ENCODE results near the gene IQGAP1. TPM values are rescaled to one million over a fixed set of nuclear protein-coding genes. Genes with fewer than 3 reads are reported as not detected.

The IQGAP1 gene
- total and polyA plus RNA-seq, 2 of the 13 experiments (the other 11 are each of a cell fraction or from before 2014, with no cell fraction given) = 29.5 to 37.9 TPM

DNA sequence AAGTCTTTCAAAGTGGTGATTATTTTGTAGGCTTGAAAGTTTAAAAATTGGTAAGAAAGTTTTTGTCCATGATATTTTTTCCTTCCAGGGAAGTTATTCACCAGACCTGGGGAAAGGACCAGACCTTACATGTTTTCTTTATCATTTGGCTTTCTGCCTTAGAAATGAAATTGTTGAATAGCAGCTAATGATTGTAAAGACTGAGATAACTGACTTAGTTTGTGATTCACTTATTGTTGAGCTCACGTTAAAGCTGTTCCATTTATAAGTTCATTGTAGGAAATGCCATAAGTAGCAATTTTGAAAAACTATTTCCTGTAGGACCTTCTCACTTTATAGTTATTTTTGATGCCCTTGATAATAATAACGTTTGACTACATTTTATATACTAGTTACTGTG lies 51.9 kb downstream of the IQGAP1 start:
- FAIRE-seq (no peak), ATAC-seq (no peak), DNase-seq (ENCODE audit: low spot score) (no peak)
- peaks cover 2 to 13% of the 10 kb centered on the region in 2 experiments; a peak in 3 of 5 replicates for H3K36me3 ChIP-seq (replicated peaks in 1 of 2; ENCODE audit: control insufficient read depth in 1 of 2, insufficient read depth in 2 of 2, low read length in 2 of 2)
- ChIA-PET POLR2A (no interaction called here), CTCF (ENCODE audit: low intra/inter-chr PET ratio, low total read pairs) (no interaction called here)
- in situ Hi-C loops (cut with HindIII; ENCODE audit: extremely low pct_ligation_motif_present, low pct_unique_long_range_greater_than_20kb) = no loop called here
- H3K27ac ChIP-seq (ENCODE audit: extremely low read length, insufficient read depth, low read length) = no peak overlapping the region
- H3K4me3 ChIP-seq (replicated peaks in 1 of 3; ENCODE audit: insufficient read depth in 1 of 3, low read depth in 2 of 3, low read length in 3 of 3) = no peak overlapping the region
- no peak overlapping the region for H3K9ac ChIP-seq (ENCODE audit: insufficient read depth, low read depth, low read length)
- TF ChIP-seq PLRG1 (conservative IDR thresholded peaks at IDR 0.05) = no peak
- no peak for TF ChIP-seq ZNF607 (CRISPR knock-in tag; IDR thresholded peaks at IDR 0.05; ENCODE audit: borderline replicate concordance)
- no peak for TF ChIP-seq NPAS2 (CRISPR knock-in tag; IDR thresholded peaks at IDR 0.05; ENCODE audit: borderline replicate concordance)
- no peak for TF ChIP-seq JDP2 (CRISPR knock-in tag; IDR thresholded peaks at IDR 0.05; ENCODE audit: borderline replicate concordance)
- TF ChIP-seq, protein P1, sequence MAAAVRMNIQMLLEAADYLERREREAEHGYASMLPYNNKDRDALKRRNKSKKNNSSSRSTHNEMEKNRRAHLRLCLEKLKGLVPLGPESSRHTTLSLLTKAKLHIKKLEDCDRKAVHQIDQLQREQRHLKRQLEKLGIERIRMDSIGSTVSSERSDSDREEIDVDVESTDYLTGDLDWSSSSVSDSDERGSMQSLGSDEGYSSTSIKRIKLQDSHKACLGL (CRISPR knock-in tag; IDR thresholded peaks at IDR 0.05) = no peak
- no peak for TF ChIP-seq RFXANK (CRISPR knock-in tag; IDR thresholded peaks at IDR 0.05)
- TF ChIP-seq, protein P2, sequence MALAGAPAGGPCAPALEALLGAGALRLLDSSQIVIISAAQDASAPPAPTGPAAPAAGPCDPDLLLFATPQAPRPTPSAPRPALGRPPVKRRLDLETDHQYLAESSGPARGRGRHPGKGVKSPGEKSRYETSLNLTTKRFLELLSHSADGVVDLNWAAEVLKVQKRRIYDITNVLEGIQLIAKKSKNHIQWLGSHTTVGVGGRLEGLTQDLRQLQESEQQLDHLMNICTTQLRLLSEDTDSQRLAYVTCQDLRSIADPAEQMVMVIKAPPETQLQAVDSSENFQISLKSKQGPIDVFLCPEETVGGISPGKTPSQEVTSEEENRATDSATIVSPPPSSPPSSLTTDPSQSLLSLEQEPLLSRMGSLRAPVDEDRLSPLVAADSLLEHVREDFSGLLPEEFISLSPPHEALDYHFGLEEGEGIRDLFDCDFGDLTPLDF (CRISPR knock-in tag; IDR thresholded peaks at IDR 0.05) = no peak
- TF ChIP-seq, protein P3, sequence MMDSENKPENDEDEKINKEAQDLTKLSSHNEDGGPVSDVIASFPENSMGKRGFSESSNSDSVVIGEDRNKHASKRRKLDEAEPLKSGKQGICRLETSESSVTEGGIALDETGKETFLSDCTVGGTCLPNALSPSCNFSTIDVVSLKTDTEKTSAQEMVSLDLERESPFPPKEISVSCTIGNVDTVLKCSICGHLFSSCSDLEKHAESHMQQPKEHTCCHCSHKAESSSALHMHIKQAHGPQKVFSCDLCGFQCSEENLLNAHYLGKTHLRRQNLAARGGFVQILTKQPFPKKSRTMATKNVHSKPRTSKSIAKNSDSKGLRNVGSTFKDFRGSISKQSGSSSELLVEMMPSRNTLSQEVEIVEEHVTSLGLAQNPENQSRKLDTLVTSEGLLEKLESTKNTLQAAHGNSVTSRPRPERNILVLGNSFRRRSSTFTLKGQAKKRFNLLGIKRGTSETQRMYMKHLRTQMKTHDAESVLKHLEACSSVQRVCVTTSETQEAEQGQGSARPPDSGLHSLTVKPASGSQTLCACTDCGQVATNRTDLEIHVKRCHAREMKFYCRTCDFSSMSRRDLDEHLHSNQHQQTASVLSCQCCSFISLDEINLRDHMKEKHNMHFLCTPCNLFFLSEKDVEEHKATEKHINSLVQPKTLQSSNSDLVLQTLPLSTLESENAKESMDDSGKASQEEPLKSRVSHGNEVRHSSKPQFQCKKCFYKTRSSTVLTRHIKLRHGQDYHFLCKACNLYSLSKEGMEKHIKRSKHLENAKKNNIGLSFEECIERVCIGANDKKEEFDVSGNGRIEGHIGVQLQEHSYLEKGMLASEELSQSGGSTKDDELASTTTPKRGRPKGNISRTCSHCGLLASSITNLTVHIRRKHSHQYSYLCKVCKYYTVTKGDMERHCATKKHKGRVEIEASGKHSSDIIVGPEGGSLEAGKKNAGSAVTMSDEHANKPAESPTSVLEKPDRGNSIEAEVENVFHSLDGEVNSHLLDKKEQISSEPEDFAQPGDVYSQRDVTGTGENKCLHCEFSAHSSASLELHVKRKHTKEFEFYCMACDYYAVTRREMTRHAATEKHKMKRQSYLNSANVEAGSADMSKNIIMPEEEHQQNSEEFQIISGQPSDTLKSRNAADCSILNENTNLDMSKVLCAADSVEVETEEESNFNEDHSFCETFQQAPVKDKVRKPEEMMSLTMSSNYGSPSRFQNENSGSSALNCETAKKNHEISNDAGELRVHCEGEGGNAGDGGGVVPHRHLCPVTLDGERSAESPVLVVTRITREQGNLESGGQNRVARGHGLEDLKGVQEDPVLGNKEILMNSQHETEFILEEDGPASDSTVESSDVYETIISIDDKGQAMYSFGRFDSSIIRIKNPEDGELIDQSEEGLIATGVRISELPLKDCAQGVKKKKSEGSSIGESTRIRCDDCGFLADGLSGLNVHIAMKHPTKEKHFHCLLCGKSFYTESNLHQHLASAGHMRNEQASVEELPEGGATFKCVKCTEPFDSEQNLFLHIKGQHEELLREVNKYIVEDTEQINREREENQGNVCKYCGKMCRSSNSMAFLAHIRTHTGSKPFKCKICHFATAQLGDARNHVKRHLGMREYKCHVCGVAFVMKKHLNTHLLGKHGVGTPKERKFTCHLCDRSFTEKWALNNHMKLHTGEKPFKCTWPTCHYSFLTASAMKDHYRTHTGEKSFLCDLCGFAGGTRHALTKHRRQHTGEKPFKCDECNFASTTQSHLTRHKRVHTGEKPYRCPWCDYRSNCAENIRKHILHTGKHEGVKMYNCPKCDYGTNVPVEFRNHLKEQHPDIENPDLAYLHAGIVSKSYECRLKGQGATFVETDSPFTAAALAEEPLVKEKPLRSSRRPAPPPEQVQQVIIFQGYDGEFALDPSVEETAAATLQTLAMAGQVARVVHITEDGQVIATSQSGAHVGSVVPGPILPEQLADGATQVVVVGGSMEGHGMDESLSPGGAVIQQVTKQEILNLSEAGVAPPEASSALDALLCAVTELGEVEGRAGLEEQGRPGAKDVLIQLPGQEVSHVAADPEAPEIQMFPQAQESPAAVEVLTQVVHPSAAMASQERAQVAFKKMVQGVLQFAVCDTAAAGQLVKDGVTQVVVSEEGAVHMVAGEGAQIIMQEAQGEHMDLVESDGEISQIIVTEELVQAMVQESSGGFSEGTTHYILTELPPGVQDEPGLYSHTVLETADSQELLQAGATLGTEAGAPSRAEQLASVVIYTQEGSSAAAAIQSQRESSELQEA (CRISPR knock-in tag; IDR thresholded peaks at IDR 0.05; ENCODE audit: not compliant biosample characterization) = no peak
- no peak for TF ChIP-seq ZNF737 (CRISPR knock-in tag; IDR thresholded peaks at IDR 0.05; ENCODE audit: borderline replicate concordance)
- no peak for TF ChIP-seq DNMT3B (CRISPR knock-in tag; conservative IDR thresholded peaks at IDR 0.05)
- no peak for TF ChIP-seq FOXA3 (CRISPR knock-in tag; IDR thresholded peaks at IDR 0.05)
- no peaks in the 10 kb centered on the region for H3K4me1 ChIP-seq (ENCODE audit: insufficient read depth, low read length)
- H3K79me2 ChIP-seq (ENCODE audit: insufficient read depth, low read length) = no peaks in the 10 kb centered on the region
- H2AFZ ChIP-seq (ENCODE audit: low read length) = no peak overlapping the region
- no peaks in the 10 kb centered on the region for H3K9me3 ChIP-seq (ENCODE audit: low read length)
- intact Hi-C loops (cut with micrococcal nuclease; ENCODE audit: unreplicated experiment) = no loop called here
- no peaks in the 10 kb centered on the region for H3K27me3 ChIP-seq (ENCODE audit: control insufficient read depth in 1 of 2, insufficient read depth in 2 of 2, low read length in 2 of 2)
- WGBS (ENCODE audit: low lambda C conversion rate) = 86% methylated on average over 2 of the region's 2 CpGs
- no TSS peak for BruUV-seq (replicated peaks)
- H3K4me2 ChIP-seq (ENCODE audit: low read depth, low read length) = no peak overlapping the region
- no peaks in the 10 kb centered on the region for H4K20me1 ChIP-seq (ENCODE audit: insufficient read depth, low read length)

Measured in HepG2 (cell line).